COLO668 (cell line): ENCODE measurements around the gene SS18L1.

Experiments
- DNase-seq: peaks from one replicate; lab custom pipeline; 2025; ENCODE audit not compliant: unreplicated experiment; lab: John Stamatoyannopoulos, UW

Gene SS18L1

GRCh38 chr20:62119591-62120364 lies 23.8 kb upstream of the SS18L1 start:
- no peak for DNase-seq

GRCh38 chr20:62120365-62120762 lies 23.2 kb upstream of the SS18L1 start:
- DNase-seq = no peak

GRCh38 chr20:62120990-62121775 lies 22.4 kb upstream of the SS18L1 start:
- no peak for DNase-seq

GRCh38 chr20:62121776-62122653 lies 21.6 kb upstream of the SS18L1 start, which contains the start of gene LSM14B:
TSS of gene LSM14B (plus strand) at chr20:62122475. CDS start at chr20:62122667, 192 bp downstream.
- peak; percentile 99 for DNase-seq

- peak; percentile 73 for DNase-seq
Observed at GRCh38 chr20:62122654-62123449, 20.7 kb upstream of the SS18L1 start.

- no peak for DNase-seq
Observed at GRCh38 chr20:62123450-62124118, 20.0 kb upstream of the SS18L1 start.

- DNase-seq = no peak
Observed at GRCh38 chr20:62126141-62126540, 17.4 kb upstream of the SS18L1 start.

GRCh38 chr20:62127799-62128198 lies 15.8 kb upstream of the SS18L1 start:
- DNase-seq = no peak

- DNase-seq = no peak
Observed at GRCh38 chr20:62128502-62128901, 15.1 kb upstream of the SS18L1 start.

GRCh38 chr20:62129731-62130531 lies 13.6 kb upstream of the SS18L1 start:
- peak; percentile 84 for DNase-seq

GRCh38 chr20:62131560-62132320 lies 11.8 kb upstream of the SS18L1 start:
- no peak for DNase-seq

- DNase-seq = no peak
Observed at GRCh38 chr20:62132421-62132820, 11.1 kb upstream of the SS18L1 start.

GRCh38 chr20:62133051-62133845 lies 10.3 kb upstream of the SS18L1 start:
- no peak for DNase-seq

- no peak for DNase-seq
Observed at GRCh38 chr20:62133864-62134263, 9.7 kb upstream of the SS18L1 start.

- DNase-seq = no peak
Observed at GRCh38 chr20:62134735-62135231, 8.8 kb upstream of the SS18L1 start.

GRCh38 chr20:62135573-62136266 lies 7.8 kb upstream of the SS18L1 start:
- no peak for DNase-seq
